Astrocyte (in vitro differentiated cells and primary cell): ENCODE data around the gene ENKUR. TPM values are rescaled to one million over a fixed set of nuclear protein-coding genes. Genes with fewer than 3 reads are reported as not detected.

Experiments
- DNase-seq: peaks from one replicate; pipeline ENCODE4 v3.0.0-alpha.2; 2010; ENCODE audit warnings: low read depth
- FAIRE-seq: peaks from 2 replicates; lab custom pipeline; 2011; peaks lifted over from hg19 to GRCh38; lab: Jason Lieb, UNC
- H2AFZ ChIP-seq: 2 replicates; pipeline ENCODE4 v1.6.0; 2012; ENCODE audit warnings: low read depth, low read length, inconsistent platforms
- H3K27ac ChIP-seq: 2 replicates; pipeline ENCODE4 v1.5.1; 2011; ENCODE audit warnings: low read depth, low read length, inconsistent platforms
- H3K27me3 ChIP-seq: 2 replicates; pipeline ENCODE4 v1.6.0; 2011; ENCODE audit warnings: low read length, inconsistent platforms; ENCODE audit not compliant: insufficient read depth
- H3K36me3 ChIP-seq: 2 replicates; pipeline ENCODE4 v1.5.1; 2011; ENCODE audit warnings: low read length, inconsistent platforms; ENCODE audit not compliant: insufficient read depth
- H3K4me1 ChIP-seq: 2 replicates; pipeline ENCODE4 v1.5.1; 2011; ENCODE audit warnings: low read length, inconsistent platforms; ENCODE audit not compliant: insufficient read depth
- H3K4me2 ChIP-seq: 2 replicates; pipeline ENCODE4 v1.6.0; 2012; ENCODE audit warnings: low read length, inconsistent platforms
- H3K4me3 ChIP-seq: 2 replicates; pipeline ENCODE4 v1.5.1; 2011; ENCODE audit warnings: low read depth, mild to moderate bottlenecking, low read length, inconsistent platforms; ENCODE audit not compliant: insufficient read depth
- H3K79me2 ChIP-seq: 2 replicates; pipeline ENCODE4 v1.6.0; 2012; ENCODE audit warnings: mild to moderate bottlenecking, low read length, inconsistent platforms; ENCODE audit not compliant: insufficient read depth
- H3K9ac ChIP-seq: 2 replicates; pipeline ENCODE4 v1.6.0; 2012; ENCODE audit warnings: mild to moderate bottlenecking, low read length, inconsistent platforms
- H3K9me3 ChIP-seq: 2 replicates; pipeline ENCODE4 v1.5.1; 2012; ENCODE audit warnings: low read depth, mild to moderate bottlenecking, low read length, inconsistent platforms; ENCODE audit not compliant: insufficient read depth
- H4K20me1 ChIP-seq: 2 replicates; pipeline ENCODE4 v1.6.0; 2012; ENCODE audit warnings: low read length, inconsistent platforms; ENCODE audit not compliant: insufficient read depth
- H3K27ac Mint-ChIP-seq: one replicate; pipeline ENCODE4 v1.8.0; 2021; ENCODE audit warnings: mild to moderate bottlenecking, mixed read lengths; ENCODE audit not compliant: unreplicated experiment
- H3K27me3 Mint-ChIP-seq: one replicate; pipeline ENCODE4 v1.8.0; 2021; ENCODE audit warnings: low read depth, mixed read lengths; ENCODE audit not compliant: unreplicated experiment
- H3K36me3 Mint-ChIP-seq: one replicate; pipeline ENCODE4 v1.8.0; 2021; ENCODE audit warnings: low read depth, mixed read lengths; ENCODE audit not compliant: unreplicated experiment
- H3K4me1 Mint-ChIP-seq: one replicate; pipeline ENCODE4 v1.8.0; 2021; ENCODE audit warnings: low read depth, mixed read lengths; ENCODE audit not compliant: unreplicated experiment
- H3K4me3 Mint-ChIP-seq: one replicate; pipeline ENCODE4 v1.8.0; 2021; ENCODE audit warnings: mild to moderate bottlenecking, moderate library complexity, mixed read lengths; ENCODE audit not compliant: unreplicated experiment
- H3K9me3 Mint-ChIP-seq: one replicate; pipeline ENCODE4 v1.8.0; 2021; ENCODE audit warnings: mild to moderate bottlenecking, mixed read lengths; ENCODE audit not compliant: unreplicated experiment
- CTCF ChIP-seq: IDR thresholded peaks from 2 replicates; pipeline ENCODE4 v1.5.1; 2011; ENCODE audit warnings: low read depth, mild to moderate bottlenecking, inconsistent platforms, low read length, moderate library complexity; ENCODE audit not compliant: insufficient read depth
- EZH2 ChIP-seq: IDR thresholded peaks from 2 replicates; pipeline ENCODE4 v1.6.1; 2012; ENCODE audit warnings: mild to moderate bottlenecking, low read length, inconsistent platforms; ENCODE audit not compliant: insufficient read depth
- total RNA-seq: library from RNA; stranded (reverse); gene quantifications from 2 replicates; pipeline ENCODE4 v1.2.1, GENCODE V29; 2021

The ENKUR gene
- total RNA-seq, 1 donor from 2014 or later, result 0.34 TPM

GRCh38 chr10:24935504-24936292 is 80.3 kb downstream of the ENKUR start:
- no peak overlapping the region for H3K27ac Mint-ChIP-seq

More at GRCh38 chr10:24935504-24936292, 80.3 kb downstream of the ENKUR start:
- no peak overlapping the region for H3K4me3 Mint-ChIP-seq
- TF ChIP-seq CTCF (no peak), EZH2 (no peak)
- no peaks in the 10 kb centered on the region for H3K79me2 ChIP-seq
- H3K4me2 ChIP-seq, result no peak overlapping the region
- H3K27me3 Mint-ChIP-seq, result no peaks in the 10 kb centered on the region
- H3K27ac ChIP-seq, result no peak overlapping the region
- no peak overlapping the region for H2AFZ ChIP-seq
- no peak for FAIRE-seq
- H3K9me3 ChIP-seq, result no peaks in the 10 kb centered on the region
- no peaks in the 10 kb centered on the region for H3K9me3 Mint-ChIP-seq
- H3K27me3 ChIP-seq, result no peaks in the 10 kb centered on the region
- DNase-seq, result no peak
- peaks cover 2% of the 10 kb centered on the region for H3K4me1 Mint-ChIP-seq
- no peak overlapping the region for H3K9ac ChIP-seq
- H3K4me3 ChIP-seq, result no peak overlapping the region
- H3K36me3 ChIP-seq, result no peaks in the 10 kb centered on the region
- peaks cover 3% of the 10 kb centered on the region for H3K36me3 Mint-ChIP-seq
- H4K20me1 ChIP-seq, result no peaks in the 10 kb centered on the region
- no peaks in the 10 kb centered on the region for H3K4me1 ChIP-seq

Other genes with a start within 250 kb of the ENKUR start
- 9.1 and 10.6 TPM in 2 replicates for gene PRTFDC1, start 63.6 kb downstream of the ENKUR start, total RNA-seq
- 2.7 and 3.1 TPM in 2 replicates for gene THNSL1, start 454 bp upstream of the ENKUR start, total RNA-seq
- gene GPR158, start 158.8 kb upstream of the ENKUR start, total RNA-seq, result 0.12 and 0.27 TPM in 2 replicates